ENCODE measurements around the gene AIF1L.

The AIF1L gene

DNA sequence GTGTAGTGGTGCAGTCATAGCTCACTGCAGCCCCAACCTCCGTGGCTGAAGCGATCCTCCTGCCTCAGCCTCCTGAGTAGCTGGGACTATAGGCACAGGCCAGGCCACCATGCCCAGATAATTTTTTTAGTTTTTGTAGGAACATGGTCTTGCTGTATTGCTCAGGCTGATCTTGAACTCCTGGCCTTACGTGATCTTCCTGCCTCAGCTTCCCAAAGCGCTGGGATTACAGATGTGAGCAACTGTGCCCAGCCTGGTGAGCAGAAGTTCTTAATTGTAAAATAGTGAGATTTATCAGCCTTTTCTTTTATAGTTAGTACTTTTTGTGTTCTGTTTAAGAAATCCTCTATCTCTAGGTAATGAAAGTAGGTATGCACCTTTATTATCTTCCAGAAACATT, 71.6 kb downstream of the AIF1L start:
- no peak for DNase-seq (ENCODE audit: low spot score)

GRCh38 chr9:131169563-131170240, 73.4 kb downstream of the AIF1L start:
- no peak for DNase-seq (ENCODE audit: low spot score)
